ENCODE measurements around the gene NAP1L1.

The NAP1L1 gene

DNA sequence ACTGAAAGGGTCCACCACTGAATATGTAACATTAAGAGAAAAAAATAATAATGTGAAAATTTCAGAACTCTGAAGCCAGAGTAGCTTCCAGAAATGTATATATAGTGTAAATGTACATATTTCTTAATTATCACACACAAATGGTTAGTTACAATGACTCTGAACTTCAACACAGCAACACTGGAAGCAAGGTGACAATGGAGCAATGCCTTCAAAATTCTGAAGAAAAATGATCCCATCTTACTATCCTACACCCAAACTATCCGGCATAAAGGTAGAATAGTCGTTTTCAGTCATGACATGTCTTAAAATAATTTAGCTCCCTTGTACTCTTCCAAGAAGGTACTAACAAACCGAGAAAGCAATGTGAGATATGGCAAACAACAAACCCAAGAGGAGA lies 11.9 kb downstream of the NAP1L1 start:
- no peaks in the 10 kb centered on the region for H3K27me3 ChIP-seq (replicated peaks; ENCODE audit: control insufficient read depth, insufficient read depth, low read length, poor library complexity, severe bottlenecking)
- H3K4me1 ChIP-seq (ENCODE audit: control insufficient read depth, insufficient read depth, low read length, poor library complexity, severe bottlenecking): no peaks in the 10 kb centered on the region
- no peak for DNase-seq
- H3K36me3 ChIP-seq (ENCODE audit: control insufficient read depth, insufficient read depth, low read length): peaks cover 14% of the 10 kb centered on the region
- no peak overlapping the region for H3K27ac ChIP-seq (ENCODE audit: insufficient read depth, low read length, poor library complexity, severe bottlenecking)
- H3K4me3 ChIP-seq (ENCODE audit: insufficient read depth, low read depth, low read length, poor library complexity, severe bottlenecking): no peak overlapping the region
- H3K9me3 ChIP-seq (ENCODE audit: control insufficient read depth, low read length): no peaks in the 10 kb centered on the region

DNA sequence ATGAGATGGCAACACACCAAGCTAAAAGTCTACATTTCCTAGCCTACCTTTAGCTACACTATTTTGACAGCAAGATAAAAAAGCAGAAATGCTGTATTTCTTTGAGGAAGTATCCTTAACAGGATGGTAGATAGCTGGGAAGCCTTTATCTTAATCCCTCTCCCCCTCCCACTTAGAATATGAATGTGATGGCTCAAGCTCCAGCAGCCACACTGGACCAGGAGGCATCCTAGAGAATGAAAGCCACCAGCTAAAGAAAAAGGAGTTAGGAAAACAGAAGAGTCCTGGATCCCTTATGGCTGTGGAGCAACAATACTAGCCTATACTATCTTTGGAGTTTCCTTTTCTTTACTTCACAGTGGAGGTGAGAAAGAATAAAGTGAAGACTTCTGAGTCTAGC lies 15.1 kb downstream of the NAP1L1 start:
- H3K27ac ChIP-seq (ENCODE audit: insufficient read depth, low read length, poor library complexity, severe bottlenecking): no peak overlapping the region
- peaks cover 34% of the 10 kb centered on the region for H3K36me3 ChIP-seq (ENCODE audit: control insufficient read depth, insufficient read depth, low read length)
- H3K4me3 ChIP-seq (ENCODE audit: insufficient read depth, low read depth, low read length, poor library complexity, severe bottlenecking): no peak overlapping the region
- no peak for DNase-seq
- H3K4me1 ChIP-seq (ENCODE audit: control insufficient read depth, insufficient read depth, low read length, poor library complexity, severe bottlenecking): no peaks in the 10 kb centered on the region
- H3K27me3 ChIP-seq (replicated peaks; ENCODE audit: control insufficient read depth, insufficient read depth, low read length, poor library complexity, severe bottlenecking): no peaks in the 10 kb centered on the region
- peaks cover 7% of the 10 kb centered on the region for H3K9me3 ChIP-seq (ENCODE audit: control insufficient read depth, low read length)

DNA sequence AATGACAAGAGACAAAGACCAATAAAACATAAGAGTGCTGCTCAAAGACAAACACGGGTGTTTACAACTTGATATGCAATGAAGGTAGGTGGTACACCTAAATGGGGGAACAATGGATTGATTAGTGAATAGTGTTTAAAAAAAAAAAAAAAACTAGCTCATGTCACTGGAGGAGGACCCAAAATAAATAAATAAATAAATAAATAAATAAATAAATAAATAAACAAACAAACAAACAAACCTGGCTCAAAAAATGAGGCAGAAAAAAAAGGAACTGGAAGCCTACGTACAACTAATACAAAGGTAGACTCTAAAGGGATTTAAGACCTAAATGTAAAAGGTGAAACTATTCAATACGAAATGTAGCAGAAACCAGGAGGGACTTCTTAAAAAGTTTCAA lies 18.6 kb downstream of the NAP1L1 start:
- Histone ChIP-seq H3K4me3 (ENCODE audit: insufficient read depth, low read depth, low read length, poor library complexity, severe bottlenecking) (no peak overlapping the region), H3K27ac (ENCODE audit: insufficient read depth, low read length, poor library complexity, severe bottlenecking) (no peak overlapping the region), H3K36me3 (ENCODE audit: control insufficient read depth, insufficient read depth, low read length) (peaks cover 36% of the 10 kb centered on the region), H3K9me3 (ENCODE audit: control insufficient read depth, low read length) (peaks cover 7% of the 10 kb centered on the region), H3K27me3 (replicated peaks; ENCODE audit: control insufficient read depth, insufficient read depth, low read length, poor library complexity, severe bottlenecking) (no peaks in the 10 kb centered on the region), H3K4me1 (ENCODE audit: control insufficient read depth, insufficient read depth, low read length, poor library complexity, severe bottlenecking) (no peaks in the 10 kb centered on the region)
- DNase-seq: no peak

DNA sequence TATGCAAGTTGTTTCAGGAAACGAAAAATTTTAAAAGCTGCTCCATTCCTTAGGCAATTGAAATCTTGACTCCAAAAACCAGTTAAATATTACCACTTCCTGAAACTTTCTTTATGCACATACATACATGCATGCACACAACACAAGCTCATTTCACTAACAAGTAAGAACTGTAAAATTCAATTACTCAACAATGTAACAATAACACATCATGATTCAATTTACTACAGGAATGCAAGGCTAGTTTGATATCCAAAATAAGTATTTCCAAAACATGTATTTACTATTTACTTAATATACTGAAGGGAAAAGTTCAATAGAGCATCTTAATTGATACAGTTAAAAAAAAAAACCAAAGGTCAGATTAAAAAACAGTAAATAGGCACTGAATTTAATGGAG lies 19.6 kb downstream of the NAP1L1 start:
- Histone ChIP-seq H3K4me3 (ENCODE audit: insufficient read depth, low read depth, low read length, poor library complexity, severe bottlenecking) (no peak overlapping the region), H3K9me3 (ENCODE audit: control insufficient read depth, low read length) (peaks cover 7% of the 10 kb centered on the region), H3K4me1 (ENCODE audit: control insufficient read depth, insufficient read depth, low read length, poor library complexity, severe bottlenecking) (no peaks in the 10 kb centered on the region), H3K27me3 (replicated peaks; ENCODE audit: control insufficient read depth, insufficient read depth, low read length, poor library complexity, severe bottlenecking) (no peaks in the 10 kb centered on the region), H3K36me3 (ENCODE audit: control insufficient read depth, insufficient read depth, low read length) (peaks cover 31% of the 10 kb centered on the region), H3K27ac (ENCODE audit: insufficient read depth, low read length, poor library complexity, severe bottlenecking) (no peak overlapping the region)
- no peak for DNase-seq

DNA sequence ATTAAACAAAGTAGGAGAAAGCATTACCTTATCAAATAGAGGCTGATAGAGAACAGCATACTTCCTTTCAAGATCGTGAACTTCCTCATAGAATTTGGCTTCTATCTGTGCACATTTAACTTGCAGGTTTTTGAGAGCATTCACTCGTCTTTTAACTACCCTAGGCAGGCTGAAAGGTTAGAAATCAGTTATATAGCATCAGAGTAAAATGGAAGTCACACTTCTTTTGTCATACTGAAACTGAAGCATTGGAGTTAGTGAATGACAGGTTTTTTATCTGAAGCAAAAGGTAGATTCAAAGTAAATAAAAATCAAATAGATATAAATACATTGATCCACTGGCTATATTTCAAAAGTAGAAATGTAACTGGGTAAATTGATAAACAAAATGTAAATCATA lies 24.4 kb downstream of the NAP1L1 start:
- no peak overlapping the region for H3K27ac ChIP-seq (ENCODE audit: insufficient read depth, low read length, poor library complexity, severe bottlenecking)
- no peaks in the 10 kb centered on the region for H3K27me3 ChIP-seq (replicated peaks; ENCODE audit: control insufficient read depth, insufficient read depth, low read length, poor library complexity, severe bottlenecking)
- peaks cover 5% of the 10 kb centered on the region for H3K9me3 ChIP-seq (ENCODE audit: control insufficient read depth, low read length)
- no peak for DNase-seq
- H3K4me3 ChIP-seq (ENCODE audit: insufficient read depth, low read depth, low read length, poor library complexity, severe bottlenecking): no peak overlapping the region
- H3K4me1 ChIP-seq (ENCODE audit: control insufficient read depth, insufficient read depth, low read length, poor library complexity, severe bottlenecking): no peaks in the 10 kb centered on the region
- H3K36me3 ChIP-seq (ENCODE audit: control insufficient read depth, insufficient read depth, low read length): peaks cover 53% of the 10 kb centered on the region

DNA sequence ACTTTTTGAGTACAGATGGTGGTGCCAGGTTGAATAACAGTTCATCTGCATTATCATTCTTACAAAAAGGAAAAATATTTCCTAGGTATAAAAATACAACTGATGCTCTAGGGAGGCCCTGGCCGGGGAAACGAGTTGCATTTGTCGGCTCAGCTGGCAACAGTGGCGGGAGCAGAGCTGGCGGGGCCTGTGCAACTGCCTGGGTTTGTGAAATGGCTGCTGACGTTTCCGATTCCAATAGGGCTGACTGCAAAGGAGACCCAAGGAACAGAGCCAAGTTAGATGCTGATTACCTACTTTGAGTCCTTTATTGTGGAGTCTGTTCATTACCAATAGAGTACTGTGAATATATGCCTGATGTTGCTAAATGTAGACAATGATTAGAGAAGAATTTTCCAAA lies 27.2 kb downstream of the NAP1L1 start:
- H3K27me3 ChIP-seq (replicated peaks; ENCODE audit: control insufficient read depth, insufficient read depth, low read length, poor library complexity, severe bottlenecking): no peaks in the 10 kb centered on the region
- no peaks in the 10 kb centered on the region for H3K4me1 ChIP-seq (ENCODE audit: control insufficient read depth, insufficient read depth, low read length, poor library complexity, severe bottlenecking)
- H3K4me3 ChIP-seq (ENCODE audit: insufficient read depth, low read depth, low read length, poor library complexity, severe bottlenecking): no peak overlapping the region
- H3K36me3 ChIP-seq (ENCODE audit: control insufficient read depth, insufficient read depth, low read length): peaks cover 75% of the 10 kb centered on the region
- H3K27ac ChIP-seq (ENCODE audit: insufficient read depth, low read length, poor library complexity, severe bottlenecking): no peak overlapping the region
- DNase-seq: no peak
- no peaks in the 10 kb centered on the region for H3K9me3 ChIP-seq (ENCODE audit: control insufficient read depth, low read length)

DNA sequence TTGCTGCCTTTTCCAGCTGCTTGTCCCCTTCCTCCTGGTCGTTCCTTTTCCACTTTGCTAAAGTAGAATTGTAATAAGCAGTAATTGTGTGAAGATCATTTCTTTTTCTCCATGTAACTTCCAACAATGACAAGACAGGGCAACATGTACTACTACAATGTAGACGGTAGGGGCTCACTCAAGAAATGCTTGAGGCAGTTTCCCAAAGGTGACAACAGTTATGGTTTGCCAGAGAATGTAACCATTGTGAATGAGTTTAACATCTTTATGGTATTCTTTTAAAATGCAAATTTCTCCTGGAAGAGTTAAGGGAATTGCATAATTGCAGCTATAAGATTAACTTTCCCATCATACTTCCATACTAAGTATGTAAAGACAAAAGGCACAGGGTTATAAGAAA lies 29.1 kb downstream of the NAP1L1 start:
- H3K27me3 ChIP-seq (replicated peaks; ENCODE audit: control insufficient read depth, insufficient read depth, low read length, poor library complexity, severe bottlenecking): no peaks in the 10 kb centered on the region
- peaks cover 78% of the 10 kb centered on the region for H3K36me3 ChIP-seq (ENCODE audit: control insufficient read depth, insufficient read depth, low read length)
- H3K9me3 ChIP-seq (ENCODE audit: control insufficient read depth, low read length): no peaks in the 10 kb centered on the region
- no peak overlapping the region for H3K4me3 ChIP-seq (ENCODE audit: insufficient read depth, low read depth, low read length, poor library complexity, severe bottlenecking)
- H3K4me1 ChIP-seq (ENCODE audit: control insufficient read depth, insufficient read depth, low read length, poor library complexity, severe bottlenecking): no peaks in the 10 kb centered on the region
- DNase-seq: no peak
- H3K27ac ChIP-seq (ENCODE audit: insufficient read depth, low read length, poor library complexity, severe bottlenecking): no peak overlapping the region

DNA sequence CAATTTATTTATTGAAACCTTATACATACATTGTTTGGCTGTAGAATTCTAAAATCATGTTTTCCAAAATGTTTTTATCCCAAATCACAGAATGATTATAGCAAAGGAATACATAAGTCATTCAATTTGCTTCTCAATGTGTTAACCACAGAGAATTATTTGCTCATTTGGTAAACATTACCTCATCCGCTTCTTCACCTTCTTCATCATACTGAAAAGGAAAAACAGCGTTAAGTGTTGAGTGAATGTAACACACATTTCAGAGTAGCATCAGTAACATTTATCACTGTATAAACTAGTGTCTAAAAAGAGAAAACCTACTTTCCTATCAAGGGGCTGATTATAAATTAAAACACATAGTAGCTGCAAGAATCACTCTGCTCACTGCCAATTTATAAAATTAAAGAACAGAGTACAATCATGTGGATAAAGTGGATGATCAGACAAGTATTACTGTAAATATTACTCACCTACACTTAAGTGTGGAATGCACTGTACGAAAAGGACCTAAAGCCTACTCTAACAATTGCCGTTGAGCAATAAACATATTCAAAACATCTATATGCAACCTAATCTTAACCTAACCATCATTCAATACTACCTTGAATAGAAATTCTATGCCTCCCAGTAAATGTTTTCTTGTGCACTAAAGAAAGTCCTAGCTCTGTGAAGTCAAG lies 34.8 kb downstream of the NAP1L1 start:
- H3K9me3 ChIP-seq (ENCODE audit: control insufficient read depth, low read length): no peaks in the 10 kb centered on the region
- peaks cover 55% of the 10 kb centered on the region for H3K36me3 ChIP-seq (ENCODE audit: control insufficient read depth, insufficient read depth, low read length)
- H3K4me3 ChIP-seq (ENCODE audit: insufficient read depth, low read depth, low read length, poor library complexity, severe bottlenecking): no peak overlapping the region
- no peaks in the 10 kb centered on the region for H3K27me3 ChIP-seq (replicated peaks; ENCODE audit: control insufficient read depth, insufficient read depth, low read length, poor library complexity, severe bottlenecking)
- DNase-seq: no peak
- H3K4me1 ChIP-seq (ENCODE audit: control insufficient read depth, insufficient read depth, low read length, poor library complexity, severe bottlenecking): no peaks in the 10 kb centered on the region
- H3K27ac ChIP-seq (ENCODE audit: insufficient read depth, low read length, poor library complexity, severe bottlenecking): no peak overlapping the region

DNA sequence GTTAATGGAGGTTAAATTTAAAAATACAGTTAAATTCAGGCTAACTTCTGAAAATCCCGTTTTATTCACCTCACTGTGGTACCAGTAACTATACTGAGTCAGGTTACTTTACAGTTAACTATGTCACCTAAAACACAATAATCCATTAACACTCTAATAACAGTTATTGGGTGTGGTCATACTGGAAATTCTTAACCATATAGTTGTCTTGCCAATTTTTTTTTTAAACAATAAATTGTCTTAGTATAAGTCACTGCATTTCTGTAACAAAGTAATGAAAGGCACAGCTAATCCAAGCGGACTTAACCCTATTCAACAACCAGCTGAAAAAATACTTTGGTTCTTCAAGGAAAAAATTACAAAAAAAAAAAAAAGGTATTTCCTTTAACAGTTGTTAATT lies 36.7 kb downstream of the NAP1L1 start:
- no peak overlapping the region for H3K27ac ChIP-seq (ENCODE audit: insufficient read depth, low read length, poor library complexity, severe bottlenecking)
- peaks cover 37% of the 10 kb centered on the region for H3K36me3 ChIP-seq (ENCODE audit: control insufficient read depth, insufficient read depth, low read length)
- no peaks in the 10 kb centered on the region for H3K27me3 ChIP-seq (replicated peaks; ENCODE audit: control insufficient read depth, insufficient read depth, low read length, poor library complexity, severe bottlenecking)
- no peak overlapping the region for H3K4me3 ChIP-seq (ENCODE audit: insufficient read depth, low read depth, low read length, poor library complexity, severe bottlenecking)
- no peak for DNase-seq
- no peaks in the 10 kb centered on the region for H3K9me3 ChIP-seq (ENCODE audit: control insufficient read depth, low read length)
- H3K4me1 ChIP-seq (ENCODE audit: control insufficient read depth, insufficient read depth, low read length, poor library complexity, severe bottlenecking): no peaks in the 10 kb centered on the region

DNA sequence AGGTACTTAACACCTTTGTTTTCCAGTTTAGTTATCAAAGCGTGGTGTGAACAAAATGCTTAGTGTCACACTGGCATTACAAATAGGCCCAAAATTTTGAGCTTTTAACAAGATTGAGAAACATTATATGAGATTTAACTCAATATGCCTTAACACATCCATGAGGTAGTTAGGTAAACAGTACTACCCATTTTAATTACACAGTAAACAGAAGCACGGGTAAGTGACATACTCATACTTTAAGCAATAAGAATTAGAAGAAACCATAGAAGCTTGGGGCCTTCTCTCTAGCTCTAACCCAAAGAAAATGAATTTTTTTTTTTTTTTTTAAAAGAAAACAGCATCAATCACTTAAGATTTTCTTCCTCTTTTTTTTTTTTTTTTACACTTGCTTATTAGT lies 37.4 kb downstream of the NAP1L1 start:
- H3K36me3 ChIP-seq (ENCODE audit: control insufficient read depth, insufficient read depth, low read length): peaks cover 30% of the 10 kb centered on the region
- H3K4me3 ChIP-seq (ENCODE audit: insufficient read depth, low read depth, low read length, poor library complexity, severe bottlenecking): no peak overlapping the region
- H3K27me3 ChIP-seq (replicated peaks; ENCODE audit: control insufficient read depth, insufficient read depth, low read length, poor library complexity, severe bottlenecking): no peaks in the 10 kb centered on the region
- DNase-seq: no peak
- no peaks in the 10 kb centered on the region for H3K4me1 ChIP-seq (ENCODE audit: control insufficient read depth, insufficient read depth, low read length, poor library complexity, severe bottlenecking)
- H3K9me3 ChIP-seq (ENCODE audit: control insufficient read depth, low read length): no peaks in the 10 kb centered on the region
- no peak overlapping the region for H3K27ac ChIP-seq (ENCODE audit: insufficient read depth, low read length, poor library complexity, severe bottlenecking)

Measured in effector memory CD4-positive, alpha-beta T cell (primary cell).